Neuronal stem cell (in vitro differentiated cells): ENCODE measurements around the gene REG4.

Source experiments
- DNase-seq: peaks from one replicate; pipeline ENCODE4 v3.0.0-alpha.2; 2013; ENCODE audit warnings: low spot score
- H2AFZ ChIP-seq: one replicate; pipeline ENCODE4 v1.6.1; 2013; ENCODE audit warnings: mild to moderate bottlenecking, low read length, inconsistent platforms
- H2AK5ac ChIP-seq: 2 replicates; pipeline ENCODE4 v1.6.1; 2013; ENCODE audit warnings: low read depth, mild to moderate bottlenecking, inconsistent platforms, low read length, moderate library complexity, mixed read lengths
- H2BK120ac ChIP-seq: 2 replicates; pipeline ENCODE4 v1.6.1; 2013; ENCODE audit warnings: low read depth, mild to moderate bottlenecking, inconsistent platforms, low read length, moderate library complexity, mixed read lengths
- H2BK12ac ChIP-seq: one replicate; pipeline ENCODE4 v1.6.1; 2013; ENCODE audit warnings: low read length, inconsistent platforms
- H2BK15ac ChIP-seq: 2 replicates; pipeline ENCODE4 v1.6.1; 2013; ENCODE audit warnings: mild to moderate bottlenecking, low read length, inconsistent platforms, mixed read lengths
- H2BK5ac ChIP-seq: one replicate; pipeline ENCODE4 v1.6.1; 2013; ENCODE audit warnings: inconsistent platforms, mild to moderate bottlenecking, low read length, moderate library complexity
- H3K14ac ChIP-seq: one replicate; pipeline ENCODE4 v1.6.1; 2013; ENCODE audit warnings: low read length, inconsistent platforms
- H3K18ac ChIP-seq: 2 replicates; pipeline ENCODE4 v1.6.1; 2013; ENCODE audit warnings: low read length, inconsistent platforms
- H3K23ac ChIP-seq: 2 replicates; pipeline ENCODE4 v1.6.1; 2013; ENCODE audit warnings: low read depth, mild to moderate bottlenecking, mixed read lengths, low read length, inconsistent platforms; ENCODE audit not compliant: poor library complexity
- H3K27ac ChIP-seq: replicated peaks from 3 replicates; pipeline ENCODE4 v1.5.1; 2013; ENCODE audit warnings: low read length, inconsistent platforms
- H3K27me3 ChIP-seq, 3 experiments: 2 replicates each; pipeline ENCODE4 v1.6.1; 2013; ENCODE audit warnings: low read length in 3 of 3, mild to moderate bottlenecking in 2 of 3, inconsistent platforms in 1 of 3, low read depth in 1 of 3, mixed read lengths in 1 of 3, moderate library complexity in 1 of 3; ENCODE audit not compliant: control insufficient read depth in 3 of 3, insufficient read depth in 3 of 3
- H3K36me3 ChIP-seq, 2 donors: replicated peaks in 1 of 2; 2 replicates each; pipeline ENCODE4 v1.6.1; 2013; ENCODE audit warnings: low read length in 2 of 2; ENCODE audit not compliant: control insufficient read depth in 2 of 2, insufficient read depth in 2 of 2
- H3K4ac ChIP-seq: 2 replicates; pipeline ENCODE4 v1.6.1; 2013; ENCODE audit warnings: inconsistent platforms, mild to moderate bottlenecking, low read length, moderate library complexity
- H3K4me1 ChIP-seq, 2 donors: 1 replicate in 1 of 2; 2 replicates in 1 of 2; pipeline ENCODE4 v1.6.1; 2013; ENCODE audit warnings: low read length in 2 of 2, low read depth in 1 of 2; ENCODE audit not compliant: control insufficient read depth in 2 of 2, insufficient read depth in 1 of 2
- H3K4me2 ChIP-seq: one replicate; pipeline ENCODE4 v1.6.1; 2013; ENCODE audit warnings: mild to moderate bottlenecking, low read length, inconsistent platforms; ENCODE audit not compliant: insufficient read depth, poor library complexity, severe bottlenecking
- H3K4me3 ChIP-seq, 2 donors: 2 replicates each; pipeline ENCODE4 v1.5.1; 2013; ENCODE audit warnings: low read length in 2 of 2, mild to moderate bottlenecking in 2 of 2, inconsistent platforms in 1 of 2, moderate library complexity in 1 of 2
- H3K79me1 ChIP-seq: one replicate; pipeline ENCODE4 v1.6.1; 2013; ENCODE audit warnings: low read depth, mild to moderate bottlenecking, inconsistent platforms, low read length, moderate library complexity
- H3K9ac ChIP-seq: one replicate; pipeline ENCODE4 v1.6.1; 2013; ENCODE audit warnings: mild to moderate bottlenecking, low read depth, low read length, inconsistent platforms; ENCODE audit not compliant: poor library complexity
- H3K9me3 ChIP-seq, 2 donors: replicated peaks in 1 of 2; 2 replicates each; pipeline versions ENCODE3 to v1.6.1; 2013; ENCODE audit warnings: low read length in 2 of 2, mild to moderate bottlenecking in 2 of 2, inconsistent platforms in 1 of 2, low read depth in 1 of 2, mixed read lengths in 1 of 2, moderate library complexity in 1 of 2; ENCODE audit not compliant: control insufficient read depth in 2 of 2, insufficient read depth in 1 of 2
- H4K8ac ChIP-seq: one replicate; pipeline ENCODE4 v1.6.1; 2013; ENCODE audit warnings: low read depth, mild to moderate bottlenecking, inconsistent platforms, low read length, moderate library complexity
- H4K91ac ChIP-seq: one replicate; pipeline ENCODE4 v1.6.1; 2013; ENCODE audit warnings: low read length, low read depth, mild to moderate bottlenecking, inconsistent platforms; ENCODE audit not compliant: poor library complexity
- WGBS, 2 donors: extraction: QIAGEN DNeasy Blood & Tissue Kit; methylation state at CpG; one replicate each; pipeline ENCODE4 v1.1.7; 2013; ENCODE audit warnings: missing lambda C conversion rate in 2 of 2, mixed read lengths in 1 of 2; ENCODE audit not compliant: insufficient read length in 2 of 2, insufficient replicate concordance in 1 of 2; ENCODE audit errors: extremely low coverage in 2 of 2; 5-methylcytosine and 5-hydroxymethylcytosine counted together

The REG4 gene

DNA sequence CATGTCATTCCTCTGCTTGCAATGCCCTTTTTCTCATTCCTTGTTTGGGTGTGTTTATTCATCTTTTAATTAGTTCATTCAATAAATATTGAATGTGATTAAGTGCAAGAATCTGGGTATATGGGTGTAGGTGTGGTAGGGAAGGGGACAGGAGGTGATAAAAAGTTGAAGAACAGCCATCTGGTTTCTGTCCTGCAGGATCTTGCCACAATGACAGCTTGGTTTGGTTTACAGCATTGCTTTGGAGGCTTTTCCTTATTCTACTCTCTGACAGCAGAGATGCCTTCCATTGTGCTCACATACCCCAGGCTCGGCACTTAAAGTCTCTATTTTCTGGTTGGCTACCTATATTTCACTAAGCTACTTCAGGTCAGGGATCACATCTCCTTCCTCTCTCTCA, 3.0 kb upstream of the REG4 start:
- Histone ChIP-seq H3K9ac (no peak overlapping the region), H2BK120ac (no peak overlapping the region), H4K91ac (no peak overlapping the region), H3K27me3 (no peaks in the 10 kb centered on the region), H2BK15ac (no peak overlapping the region), H3K18ac (no peak overlapping the region), H3K4me3 (no peak overlapping the region), H3K14ac (no peak overlapping the region), H3K23ac (no peak overlapping the region), H4K8ac (no peak overlapping the region), H3K27ac (no peak overlapping the region), H3K4me1 (no peaks in the 10 kb centered on the region), H2BK12ac (no peak overlapping the region), H3K4ac (no peak overlapping the region), H3K36me3 (no peaks in the 10 kb centered on the region), H2BK5ac (no peak overlapping the region), H2AK5ac (no peak overlapping the region), H2AFZ (no peak overlapping the region), H3K9me3 (no peaks in the 10 kb centered on the region), H3K4me2 (no peak overlapping the region), H3K79me1 (no peaks in the 10 kb centered on the region)
- WGBS, 2 donors = no CpG with 5 or more reads among the region's 1 CpG
- DNase-seq = no peak

GRCh38 chr1:119811985-119812557, 811 bp upstream of the REG4 start:
- Histone ChIP-seq H4K91ac (no peak overlapping the region), H3K36me3 (no peaks in the 10 kb centered on the region), H3K9ac (no peak overlapping the region), H3K27ac (no peak overlapping the region), H2BK120ac (no peak overlapping the region), H2BK12ac (no peak overlapping the region), H3K4me2 (no peak overlapping the region), H2BK5ac (no peak overlapping the region), H3K23ac (no peak overlapping the region), H2AFZ (no peak overlapping the region), H3K4me1 (no peaks in the 10 kb centered on the region), H3K9me3 (no peaks in the 10 kb centered on the region), H3K14ac (no peak overlapping the region), H3K4ac (no peak overlapping the region), H4K8ac (no peak overlapping the region), H3K27me3 (peaks cover 0 to 3% (median 0%) of the 10 kb centered on the region in 3 experiments), H3K4me3 (no peak overlapping the region), H3K79me1 (no peaks in the 10 kb centered on the region), H2BK15ac (no peak overlapping the region), H3K18ac (no peak overlapping the region), H2AK5ac (no peak overlapping the region)
- WGBS, 2 donors = no CpG with 5 or more reads among the region's 2 CpGs
- no peak for DNase-seq

DNA sequence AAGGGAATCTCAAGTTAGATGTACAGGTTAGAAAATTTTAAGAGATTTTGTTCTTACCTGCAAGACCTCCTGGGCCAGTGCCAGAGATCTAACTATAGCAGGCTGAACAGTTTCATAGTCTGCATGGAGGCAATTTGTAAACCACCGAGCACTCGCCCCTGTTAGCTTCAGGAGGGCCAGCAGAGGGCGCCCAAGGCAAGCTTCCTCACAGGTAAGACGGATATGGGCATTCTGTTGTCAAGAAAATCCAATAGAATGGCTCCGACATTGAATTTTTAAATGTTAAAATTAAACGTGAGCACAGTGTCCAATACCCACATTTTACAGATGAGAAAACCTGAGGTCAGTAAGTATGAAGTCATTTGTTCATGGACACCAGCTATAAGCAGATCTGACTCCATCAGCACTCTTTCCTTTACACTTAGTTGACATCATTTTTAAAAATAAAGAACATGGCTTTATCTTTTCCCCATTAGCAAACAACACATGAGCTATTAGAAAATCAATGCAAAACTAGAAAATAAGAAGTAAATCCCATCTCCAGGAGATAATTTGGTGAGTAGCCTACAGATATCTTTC, 2.2 kb downstream of the REG4 start:
- no peak overlapping the region for H3K27ac ChIP-seq
- H2AK5ac ChIP-seq = no peak overlapping the region
- H2AFZ ChIP-seq = no peak overlapping the region
- H4K91ac ChIP-seq = no peak overlapping the region
- H2BK5ac ChIP-seq = no peak overlapping the region
- no peak overlapping the region for H3K18ac ChIP-seq
- no peaks in the 10 kb centered on the region for H3K79me1 ChIP-seq
- no peak overlapping the region for H2BK120ac ChIP-seq
- no peak overlapping the region for H2BK15ac ChIP-seq
- H3K4me1 ChIP-seq = no peaks in the 10 kb centered on the region
- no CpG with 5 or more reads among the region's 6 CpGs for WGBS, 2 donors
- H3K23ac ChIP-seq = no peak overlapping the region
- no peak overlapping the region for H3K4ac ChIP-seq
- H3K27me3 ChIP-seq = peaks cover 0 to 4% (median 0%) of the 10 kb centered on the region in 3 experiments
- H3K4me3 ChIP-seq = no peak overlapping the region
- H3K14ac ChIP-seq = no peak overlapping the region
- no peaks in the 10 kb centered on the region for H3K36me3 ChIP-seq
- DNase-seq = peak; percentile 70
- H2BK12ac ChIP-seq = no peak overlapping the region
- no peak overlapping the region for H3K9ac ChIP-seq
- no peaks in the 10 kb centered on the region for H3K9me3 ChIP-seq
- H4K8ac ChIP-seq = no peak overlapping the region
- no peak overlapping the region for H3K4me2 ChIP-seq

DNA sequence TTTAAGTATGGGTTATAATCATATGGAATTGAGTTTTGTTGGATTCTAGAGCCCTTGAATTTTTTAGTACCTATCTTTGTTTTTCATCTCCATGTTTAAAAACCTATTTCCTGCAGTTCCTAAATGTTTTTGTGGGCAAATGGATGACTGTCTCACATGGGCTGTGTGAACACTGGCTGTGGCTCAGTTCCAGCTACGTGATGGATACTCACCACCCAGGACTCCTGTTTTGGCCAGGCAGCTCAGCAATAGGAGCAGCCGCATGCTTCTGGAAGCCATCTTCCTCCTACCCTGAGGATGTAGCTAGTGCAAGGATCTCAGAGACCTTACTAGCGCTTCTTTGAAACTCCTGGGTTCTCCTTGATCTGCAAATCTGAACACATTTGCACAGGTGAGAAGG, 2.8 kb downstream of the REG4 start:
- Histone ChIP-seq H3K36me3 (no peaks in the 10 kb centered on the region), H3K23ac (no peak overlapping the region), H2BK15ac (no peak overlapping the region), H3K79me1 (no peaks in the 10 kb centered on the region), H3K9ac (no peak overlapping the region), H3K14ac (no peak overlapping the region), H4K8ac (no peak overlapping the region), H3K4me2 (no peak overlapping the region), H3K9me3 (no peaks in the 10 kb centered on the region), H3K4me1 (no peaks in the 10 kb centered on the region), H2BK12ac (no peak overlapping the region), H2BK120ac (no peak overlapping the region), H3K4ac (no peak overlapping the region), H2AFZ (no peak overlapping the region), H2BK5ac (no peak overlapping the region), H2AK5ac (no peak overlapping the region), H4K91ac (no peak overlapping the region), H3K27me3 (peaks cover 0 to 10% (median 0%) of the 10 kb centered on the region in 3 experiments), H3K18ac (no peak overlapping the region), H3K4me3 (no peak overlapping the region), H3K27ac (no peak overlapping the region)
- DNase-seq = no peak
- no CpG with 5 or more reads among the region's 3 CpGs for WGBS, 2 donors
